ENCODE measurements around the gene ADAMTS12. TPM values are rescaled to one million over a fixed set of nuclear protein-coding genes. Genes with fewer than 3 reads are reported as not detected.
A peak's percentile ranks its signal among the peaks of the same experiment; 100 is the strongest.
"Not testable (repeated sequence)": the region's sequence is repeated elsewhere in the genome, so short reads cannot be mapped to it uniquely, and the experiment has no call there.

The ADAMTS12 gene
- not detected for total RNA-seq

GRCh38 chr5:33891788-33892619, at the start of gene ADAMTS12:
Gene ADAMTS12 (minus strand): TSS chr5:33891990. CDS start chr5:33891856, 134 bp downstream.
- peak in 1 of 3 donors; percentile 1 for DNase-seq (ENCODE audit: low read depth in 2 of 3, low spot score in 2 of 3)

GRCh38 chr5:33941090-33941489, 49.3 kb upstream of the ADAMTS12 start:
- DNase-seq (ENCODE audit: low read depth in 2 of 3, low spot score in 2 of 3) = no peak

GRCh38 chr5:33939556-33940262, 47.9 kb upstream of the ADAMTS12 start:
- DNase-seq (ENCODE audit: low read depth in 2 of 3, low spot score in 2 of 3) = no peak

GRCh38 chr5:33938881-33939280, 47.1 kb upstream of the ADAMTS12 start:
- no peak for DNase-seq (ENCODE audit: low read depth in 2 of 3, low spot score in 2 of 3)

- no peak for DNase-seq (ENCODE audit: low read depth in 2 of 3, low spot score in 2 of 3)
Observed at GRCh38 chr5:33938507-33938796, 46.7 kb upstream of the ADAMTS12 start.

- DNase-seq (ENCODE audit: low read depth in 2 of 3, low spot score in 2 of 3) = no peak
Observed at GRCh38 chr5:33937707-33938506, 46.1 kb upstream of the ADAMTS12 start.

- no peak for DNase-seq (ENCODE audit: low read depth in 2 of 3, low spot score in 2 of 3)
Observed at GRCh38 chr5:33937017-33937706, 45.4 kb upstream of the ADAMTS12 start.

- DNase-seq (ENCODE audit: low read depth in 2 of 3, low spot score in 2 of 3) = no peak
Observed at GRCh38 chr5:33936381-33937016, 44.7 kb upstream of the ADAMTS12 start, which contains the start of gene RXFP3. Gene RXFP3 (plus strand): TSS chr5:33936386. CDS start chr5:33936741, 355 bp downstream.

- peak in 2 of 3 donors; percentile 64 to 78 for DNase-seq (ENCODE audit: low read depth in 2 of 3, low spot score in 2 of 3)
Observed at GRCh38 chr5:33936004-33936380, 44.2 kb upstream of the ADAMTS12 start.

GRCh38 chr5:33934176-33934575, 42.4 kb upstream of the ADAMTS12 start:
- DNase-seq (ENCODE audit: low read depth in 2 of 3, low spot score in 2 of 3) = no peak

GRCh38 chr5:33933723-33934169, 42.0 kb upstream of the ADAMTS12 start:
- no peak for DNase-seq (ENCODE audit: low read depth in 2 of 3, low spot score in 2 of 3)

- no peak for DNase-seq (ENCODE audit: low read depth in 2 of 3, low spot score in 2 of 3)
Observed at GRCh38 chr5:33931136-33931535, 39.3 kb upstream of the ADAMTS12 start.

GRCh38 chr5:33929925-33930690, 38.3 kb upstream of the ADAMTS12 start:
- DNase-seq (ENCODE audit: low read depth in 2 of 3, low spot score in 2 of 3) = no peak

- no peak for DNase-seq (ENCODE audit: low read depth in 2 of 3, low spot score in 2 of 3)
Observed at GRCh38 chr5:33928283-33928682, 36.5 kb upstream of the ADAMTS12 start.

- DNase-seq (ENCODE audit: low read depth in 2 of 3, low spot score in 2 of 3) = no peak
Observed at GRCh38 chr5:33927685-33928084, 35.9 kb upstream of the ADAMTS12 start.

GRCh38 chr5:33925278-33925677, 33.5 kb upstream of the ADAMTS12 start:
- DNase-seq (ENCODE audit: low read depth in 2 of 3, low spot score in 2 of 3) = no peak

- no peak for DNase-seq (ENCODE audit: low read depth in 2 of 3, low spot score in 2 of 3)
Observed at GRCh38 chr5:33921002-33921401, 29.2 kb upstream of the ADAMTS12 start.

- not testable (repeated sequence) for DNase-seq (ENCODE audit: low read depth in 2 of 3, low spot score in 2 of 3)
Observed at GRCh38 chr5:33914844-33915243, 23.1 kb upstream of the ADAMTS12 start.

- not testable (repeated sequence) for DNase-seq (ENCODE audit: low read depth in 2 of 3, low spot score in 2 of 3)
Observed at GRCh38 chr5:33906248-33906647, 14.5 kb upstream of the ADAMTS12 start.

Measured in hematopoietic multipotent progenitor cell (in vitro differentiated cells).